Lower lobe of right lung (tissue), 2 donors: Measurements from ENCODE around the gene PNPLA7. TPM values are rescaled to one million over a fixed set of nuclear protein-coding genes. Genes with fewer than 3 reads are reported as not detected.

Source experiments
- ATAC-seq, 2 donors: fragments of 200-7000 bp; cut with Tn5 transposase; one replicate each; pipeline ENCODE4 v1.9.1; 2020 to 2022; ENCODE audit warnings: mild to moderate bottlenecking in 2 of 2, moderate library complexity in 2 of 2
- DNase-seq: peaks from one replicate; pipeline ENCODE4 v3.0.0-alpha.2; 2020
- H3K27ac ChIP-seq: fragments of 200-600 bp; one replicate; pipeline ENCODE4 v1.8.0; 2022
- H3K27me3 ChIP-seq: fragments of 200-600 bp; one replicate; pipeline ENCODE4 v1.8.0; 2022; ENCODE audit warnings: low read depth
- H3K36me3 ChIP-seq: fragments of 200-600 bp; one replicate; pipeline ENCODE4 v1.8.0; 2022; ENCODE audit warnings: mild to moderate bottlenecking
- H3K4me1 ChIP-seq: fragments of 200-600 bp; one replicate; pipeline ENCODE4 v1.8.0; 2022
- H3K4me3 ChIP-seq: fragments of 200-600 bp; one replicate; pipeline ENCODE4 v1.8.0; 2022; ENCODE audit warnings: mild to moderate bottlenecking
- H3K9me3 ChIP-seq: fragments of 200-600 bp; one replicate; pipeline ENCODE4 v1.8.0; 2022
- CTCF ChIP-seq: fragments of 200-600 bp; IDR thresholded peaks from one replicate; pipeline ENCODE4 v1.8.0; 2022; ENCODE audit warnings: antibody characterized with exemption, mild to moderate bottlenecking
- intact Hi-C: fragments of 100-400 bp; cut with DNase I; formaldehyde crosslinking; loops from one replicate; pipeline ENCODE4 v1.11.0; 2022
- total RNA-seq: library from RNA; stranded (reverse); fragmentation: NEBNext Ultra II Directional; extraction: Animal tissue kit (Norgen Biotek cat#: 25700); gene quantifications from one replicate; pipeline ENCODE4 v1.2.1, GENCODE V29; 2021
- donor health status: DM: no; HTN: yes; CAD: no; lungs with severe emphysema.

The PNPLA7 gene
- total RNA-seq, 1 donor from 2014 or later: 12.2 TPM

DNA sequence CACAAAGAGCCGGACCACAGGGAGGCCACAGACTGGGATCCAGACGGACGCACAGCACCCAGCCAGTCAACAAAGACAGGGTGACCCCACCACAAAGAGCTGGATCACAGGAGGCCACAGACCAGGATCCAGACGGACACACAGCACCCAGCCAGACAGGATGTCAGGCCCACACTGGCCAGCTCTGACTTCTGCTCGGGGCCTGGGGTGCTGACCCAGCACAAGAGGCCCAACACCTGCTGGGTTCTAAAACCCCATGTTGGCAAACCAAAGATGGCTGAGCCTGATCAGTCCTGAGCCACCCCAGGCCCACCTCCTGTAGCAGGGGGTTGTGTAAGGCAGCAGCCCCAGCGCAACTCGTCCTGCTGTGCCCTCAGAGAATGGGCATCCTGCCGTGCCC, 33.8 kb upstream of the PNPLA7 start:
- no peak overlapping the region for H3K4me3 ChIP-seq
- ATAC-seq (no peak), DNase-seq (no peak)
- intact Hi-C loops: no loop called here
- H3K9me3 ChIP-seq: no peaks in the 10 kb centered on the region
- H3K27ac ChIP-seq: no peak overlapping the region
- H3K36me3 ChIP-seq: peaks cover 56% of the 10 kb centered on the region
- no peaks in the 10 kb centered on the region for H3K27me3 ChIP-seq
- no peak for TF ChIP-seq CTCF
- peaks cover 10% of the 10 kb centered on the region for H3K4me1 ChIP-seq

GRCh38 chr9:137583347-137583746, 33.1 kb upstream of the PNPLA7 start:
- Histone ChIP-seq H3K4me1 (peaks cover 8% of the 10 kb centered on the region), H3K27me3 (no peaks in the 10 kb centered on the region), H3K36me3 (peaks cover 56% of the 10 kb centered on the region), H3K9me3 (no peaks in the 10 kb centered on the region), H3K4me3 (no peak overlapping the region), H3K27ac (no peak overlapping the region)
- ATAC-seq (no peak), DNase-seq (no peak)
- TF ChIP-seq CTCF: no peak
- intact Hi-C loops: no loop called here

DNA sequence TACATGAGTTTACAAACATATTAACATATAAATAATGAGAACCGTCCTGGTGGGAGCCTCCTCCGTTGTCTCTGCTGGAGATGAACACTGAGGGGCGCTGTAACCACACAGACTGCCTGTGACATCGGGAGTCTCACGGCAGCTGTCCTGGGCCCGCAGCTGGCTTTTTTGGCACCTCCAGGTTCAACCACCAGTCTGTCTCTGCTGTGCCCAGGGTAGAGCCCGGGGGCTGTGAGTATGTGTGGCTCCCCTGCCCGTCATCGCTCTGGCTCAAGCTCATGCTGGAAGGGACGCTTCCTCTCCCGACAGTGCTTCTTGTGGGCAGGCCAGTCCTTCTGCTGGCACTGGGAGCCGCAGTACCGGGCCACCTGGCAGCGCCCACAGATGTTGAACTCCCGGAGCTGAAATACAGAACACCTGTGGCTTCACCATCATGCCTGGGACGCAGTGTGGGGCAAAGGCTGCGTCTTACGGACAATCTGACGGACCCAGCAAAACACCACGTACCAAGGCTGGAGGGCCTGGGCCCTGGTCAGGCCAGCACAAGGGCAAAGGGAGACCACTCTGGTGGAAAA, 32.2 kb upstream of the PNPLA7 start:
- intact Hi-C loops: no loop called here
- H3K27ac ChIP-seq: no peak overlapping the region
- no peak overlapping the region for H3K4me3 ChIP-seq
- H3K9me3 ChIP-seq: no peaks in the 10 kb centered on the region
- DNase-seq (peak; percentile 46), ATAC-seq (no peak)
- peaks cover 46% of the 10 kb centered on the region for H3K36me3 ChIP-seq
- H3K27me3 ChIP-seq: no peaks in the 10 kb centered on the region
- peak; percentile 31 for TF ChIP-seq CTCF
- peaks cover 15% of the 10 kb centered on the region for H3K4me1 ChIP-seq

DNA sequence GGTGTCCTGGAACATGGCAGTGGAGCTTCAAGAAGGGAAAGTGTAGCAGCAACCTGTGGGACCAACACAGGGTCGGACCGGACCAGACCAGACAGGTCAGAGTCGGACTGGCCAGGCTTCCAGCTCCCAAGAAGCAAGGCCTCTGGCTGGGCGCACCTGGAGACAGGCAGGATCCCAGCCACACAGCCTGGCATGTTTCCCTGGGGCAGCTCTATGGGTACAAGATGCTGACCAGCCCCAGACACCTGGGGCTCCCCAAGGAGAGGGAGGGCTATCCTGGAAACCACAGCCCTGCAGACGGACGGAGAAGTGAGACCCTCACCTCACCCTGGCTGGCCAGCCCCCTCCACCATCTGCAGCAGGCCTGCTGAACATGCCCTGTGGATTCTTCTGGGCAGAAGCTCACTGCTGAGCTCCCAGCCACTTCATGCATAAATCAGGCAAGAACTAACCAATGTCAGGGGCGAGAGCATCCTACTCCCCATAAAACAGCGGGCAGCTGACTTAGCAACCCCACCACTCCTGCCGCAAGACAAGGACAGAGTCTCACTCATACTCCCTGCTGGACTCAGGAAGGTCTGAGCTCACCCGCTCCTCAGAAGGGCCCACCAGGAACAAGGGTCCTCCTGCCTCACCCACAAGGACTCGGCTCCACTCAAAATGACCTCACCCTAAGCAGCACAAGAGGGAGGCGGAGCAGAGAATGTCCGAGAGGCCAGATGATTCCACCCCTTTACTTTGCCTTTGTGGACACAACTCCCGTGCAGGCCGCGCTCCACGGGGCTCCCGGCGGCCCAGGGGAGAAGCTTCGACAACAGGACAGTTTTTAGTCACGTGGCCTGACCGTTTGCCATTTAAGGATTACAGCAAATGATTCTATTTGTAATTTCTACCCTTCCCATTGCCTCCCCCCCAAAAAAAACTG, 31.4 kb upstream of the PNPLA7 start:
- no peak for DNase-seq
- Histone ChIP-seq H3K4me3 (no peak overlapping the region), H3K4me1 (peaks cover 22% of the 10 kb centered on the region), H3K36me3 (peaks cover 39% of the 10 kb centered on the region), H3K9me3 (no peaks in the 10 kb centered on the region), H3K27ac (no peak overlapping the region), H3K27me3 (no peaks in the 10 kb centered on the region)
- TF ChIP-seq CTCF: no peak
- intact Hi-C loops: no loop called here
- ATAC-seq: no peak

GRCh38 chr9:137580954-137581322, 30.7 kb upstream of the PNPLA7 start:
- no peak for DNase-seq
- no peak for TF ChIP-seq CTCF
- H3K4me1 ChIP-seq: peaks cover 27% of the 10 kb centered on the region

More at GRCh38 chr9:137580954-137581322, 30.7 kb upstream of the PNPLA7 start:
- Histone ChIP-seq H3K36me3 (peaks cover 40% of the 10 kb centered on the region), H3K27ac (no peak overlapping the region), H3K27me3 (no peaks in the 10 kb centered on the region), H3K4me3 (no peak overlapping the region), H3K9me3 (no peaks in the 10 kb centered on the region)
- no peak for ATAC-seq
- intact Hi-C loops: no loop called here
